Activated CD8-positive, alpha-beta memory T cell treated with anti-CD3 and anti-CD28 coated beads for 48 hours (primary cell): ENCODE data around the gene IGSF22.

Source experiments
- DNase-seq, 3 experiments: peaks; one replicate each; pipeline ENCODE4 v3.0.0-alpha.2; 2020; ENCODE audit warnings: low read depth in 2 of 3, low spot score in 2 of 3

The IGSF22 gene

DNA sequence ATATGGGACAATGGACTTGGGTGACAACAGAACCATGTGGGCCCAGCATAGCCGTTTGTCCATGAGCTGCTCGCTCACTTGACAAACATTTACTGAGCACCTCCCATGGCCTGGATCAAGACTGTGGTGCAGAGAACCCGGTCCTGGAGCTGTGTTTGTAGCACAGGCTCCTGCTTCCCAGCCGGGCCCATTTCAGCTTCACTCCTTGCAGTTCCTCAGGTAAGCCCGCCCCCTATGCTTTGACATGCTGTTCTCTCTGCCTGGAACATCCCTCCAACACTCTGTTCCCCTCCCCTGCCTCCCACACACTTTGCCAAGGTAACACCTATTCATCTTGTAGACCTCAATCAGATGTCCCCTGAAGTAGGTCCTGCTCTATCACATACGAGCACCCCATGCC, 19.3 kb upstream of the IGSF22 start:
- no peak for DNase-seq

GRCh38 chr11:18743900-18744514, 18.0 kb upstream of the IGSF22 start:
- no peak for DNase-seq

DNA sequence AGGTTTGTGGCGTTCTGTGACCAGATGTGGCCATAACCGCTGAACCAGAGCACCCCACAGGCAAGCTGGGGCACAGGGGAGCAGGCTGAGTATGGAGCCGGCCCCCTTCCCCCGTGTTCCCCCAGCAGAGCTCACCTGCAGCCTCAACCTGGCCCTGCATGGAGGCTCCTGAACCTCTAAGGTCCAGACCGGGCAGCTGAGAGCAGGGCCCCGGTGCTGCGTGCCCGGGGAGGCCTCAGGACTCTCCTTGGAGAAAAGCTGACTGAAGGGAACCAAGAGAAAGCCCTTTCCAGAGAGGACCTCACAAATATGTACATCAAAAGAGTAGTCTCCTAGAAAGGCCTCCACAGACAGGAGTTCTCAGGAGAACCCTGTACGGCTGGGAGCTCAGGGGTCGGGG, 17.4 kb upstream of the IGSF22 start:
- no peak for DNase-seq

DNA sequence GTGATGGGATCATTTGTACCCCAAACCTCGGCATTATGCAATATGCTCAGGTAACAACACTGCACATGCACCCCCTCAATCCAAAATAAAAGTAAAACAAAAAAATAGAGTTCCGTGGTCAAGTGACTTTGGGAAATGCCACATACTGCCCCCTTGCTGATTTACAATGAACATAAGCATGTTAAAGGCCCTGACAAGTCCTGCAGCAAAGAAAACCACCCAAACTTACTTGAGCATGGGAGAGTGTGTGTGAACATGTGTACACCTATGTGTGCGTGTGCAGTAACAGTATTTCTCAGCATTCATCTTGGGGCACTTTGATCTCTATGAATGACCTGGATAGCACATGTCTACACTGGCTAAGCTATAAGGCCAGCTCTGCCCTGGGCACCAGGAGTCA, 15.8 kb upstream of the IGSF22 start:
- DNase-seq: no peak

DNA sequence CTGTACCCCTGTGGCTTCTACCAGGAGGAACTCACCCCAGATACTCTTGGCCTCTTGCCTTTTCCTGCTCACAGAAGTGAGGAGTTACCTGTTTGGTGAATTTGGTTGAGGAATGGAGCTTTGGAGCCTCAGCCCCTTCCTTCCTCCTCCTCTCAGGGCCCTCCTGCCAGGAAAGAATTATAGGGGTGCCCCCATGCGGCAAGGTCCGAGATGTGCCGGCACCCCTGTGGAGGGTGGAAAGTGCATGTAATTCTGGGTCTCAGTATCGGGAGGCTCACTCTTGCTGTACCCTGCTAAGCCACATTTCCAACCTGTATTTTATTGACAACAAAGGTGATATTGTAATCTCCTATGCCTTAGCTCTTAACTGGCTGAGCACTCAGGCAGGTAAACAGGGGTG, 13.7 kb upstream of the IGSF22 start:
- DNase-seq: no peak

DNA sequence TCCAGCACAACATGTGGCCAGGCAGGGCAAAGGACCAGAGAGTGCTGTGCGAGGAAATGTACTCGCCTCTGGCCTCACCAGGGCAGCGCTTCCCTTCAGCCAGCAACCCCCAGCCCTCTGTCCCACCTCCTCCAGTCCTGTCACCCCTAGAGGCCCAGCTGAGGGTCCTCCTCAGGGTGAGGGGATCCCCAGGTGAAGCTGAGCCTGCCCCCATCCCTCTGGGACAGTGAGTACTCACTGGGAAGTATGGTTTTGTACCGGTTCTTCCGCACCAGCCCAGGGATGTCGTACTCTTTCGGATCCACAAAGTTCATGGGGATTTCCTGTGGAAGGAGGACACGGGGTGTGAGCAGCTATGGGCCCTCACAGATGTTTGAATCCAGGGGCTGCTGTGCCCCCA, 11.7 kb upstream of the IGSF22 start:
- DNase-seq: no peak

DNA sequence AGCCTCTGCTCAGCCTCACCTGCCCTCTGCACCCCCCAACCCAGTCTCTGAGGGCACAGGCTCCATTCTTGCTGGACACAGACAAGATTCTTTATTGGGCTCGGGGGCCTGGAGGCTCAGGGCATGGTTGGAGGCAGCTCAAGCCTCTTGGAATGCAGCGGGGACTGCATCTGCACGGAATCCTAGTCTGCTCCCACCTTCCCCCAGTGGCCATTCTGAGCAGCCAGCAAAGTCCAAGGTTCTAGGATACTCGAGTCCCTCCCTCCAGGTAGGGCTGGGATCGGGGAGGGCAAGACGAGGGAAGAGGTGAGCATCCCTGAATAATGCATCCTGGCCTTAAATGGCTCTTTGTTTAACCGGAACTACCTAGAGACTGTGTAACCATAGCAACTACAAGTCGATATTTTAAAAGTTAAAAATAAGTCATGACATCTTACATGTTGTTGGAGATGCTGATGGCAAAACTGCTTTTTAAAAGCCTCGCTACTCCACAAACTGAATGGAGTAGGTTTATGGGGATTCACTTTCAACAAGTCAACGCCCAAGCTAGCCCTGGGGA, 10.7 kb upstream of the IGSF22 start:
- no peak for DNase-seq

DNA sequence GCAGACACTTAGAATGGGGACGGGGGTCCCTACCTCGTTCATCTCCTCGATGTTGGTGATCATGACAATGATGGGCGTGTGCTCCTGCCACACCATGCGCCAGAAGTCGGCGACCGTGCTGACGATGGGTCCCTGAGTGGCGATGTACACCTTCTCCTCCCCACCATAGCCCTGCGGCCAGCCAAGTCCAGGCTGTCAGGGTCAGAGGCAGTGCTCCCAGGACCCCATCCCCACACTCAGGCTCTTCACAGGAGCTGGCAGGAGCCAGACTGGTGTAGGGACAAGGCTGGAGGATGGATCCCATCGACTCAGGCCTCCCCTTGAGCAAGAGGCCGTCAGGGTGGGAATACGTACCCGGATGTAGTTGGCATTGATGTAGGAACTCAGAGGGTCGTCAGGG, 7.2 kb upstream of the IGSF22 start:
- no peak for DNase-seq

DNA sequence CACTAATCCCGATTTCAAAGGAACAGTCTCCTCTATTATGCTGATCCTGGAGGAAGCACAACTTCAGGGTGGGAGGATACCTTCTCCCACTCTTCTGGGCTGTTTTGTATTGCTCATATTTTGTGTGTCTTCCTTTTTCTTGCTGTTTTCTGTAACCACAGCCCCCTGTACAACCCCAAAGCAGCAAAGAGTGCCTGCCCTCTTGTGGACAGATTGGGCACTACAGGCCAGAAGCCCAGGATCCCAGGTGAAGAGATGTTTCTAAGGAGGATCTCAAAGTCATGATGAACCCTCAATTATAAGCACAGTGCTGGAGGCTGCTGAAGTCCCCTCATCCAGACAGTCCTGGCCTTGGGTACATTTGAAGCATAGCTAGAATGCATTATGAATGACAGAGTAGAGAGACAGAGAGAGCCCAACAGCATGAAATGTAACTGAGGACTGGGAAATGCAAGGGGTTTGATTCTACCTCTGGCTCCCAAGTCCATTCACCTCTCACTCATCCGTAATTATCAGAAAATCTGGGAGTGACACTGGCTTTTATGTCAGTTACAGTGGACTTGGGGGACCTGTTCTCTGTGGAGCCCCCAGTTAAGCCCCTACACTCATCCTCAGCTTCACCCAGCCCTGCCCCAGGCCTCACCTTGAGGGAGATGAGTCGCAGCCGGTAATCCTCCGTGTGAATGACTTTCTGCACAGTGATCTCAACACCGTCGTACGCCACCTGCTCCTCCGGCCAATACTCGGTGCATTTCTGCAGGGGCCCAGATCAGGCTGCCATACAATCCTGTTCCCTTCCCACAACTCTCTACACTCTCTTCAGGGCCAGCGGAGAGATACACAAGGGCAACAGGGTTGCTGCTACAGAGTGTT, 6.2 kb upstream of the IGSF22 start:
- peak; percentile 31 to 58 (median 51) for DNase-seq

- DNase-seq: no peak
These were observed 5.5 kb upstream of the IGSF22 start for GRCh38 chr11:18731441-18731840.

GRCh38 chr11:18730020-18730419, 4.0 kb upstream of the IGSF22 start:
- no peak for DNase-seq

DNA sequence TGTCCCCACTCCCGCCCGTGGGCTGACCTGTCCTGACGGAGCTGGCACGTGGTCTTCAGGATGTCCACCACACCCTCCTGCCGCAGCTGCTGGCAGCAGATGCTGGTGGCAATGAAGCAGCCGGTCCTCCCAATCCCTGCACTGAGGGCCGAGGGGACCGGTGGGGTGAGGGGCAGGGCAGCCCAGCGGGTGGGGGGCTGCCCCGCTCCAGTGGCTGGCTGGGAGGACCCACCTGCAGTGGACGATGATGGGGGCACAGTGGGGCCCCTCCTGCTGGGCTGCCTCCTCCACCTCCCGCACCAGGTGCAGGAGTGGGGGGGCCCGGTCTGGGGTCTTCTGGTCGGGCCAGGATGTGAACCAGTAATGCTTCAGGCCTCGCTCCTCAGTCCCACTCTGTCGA, 3.4 kb upstream of the IGSF22 start:
- no peak for DNase-seq

DNA sequence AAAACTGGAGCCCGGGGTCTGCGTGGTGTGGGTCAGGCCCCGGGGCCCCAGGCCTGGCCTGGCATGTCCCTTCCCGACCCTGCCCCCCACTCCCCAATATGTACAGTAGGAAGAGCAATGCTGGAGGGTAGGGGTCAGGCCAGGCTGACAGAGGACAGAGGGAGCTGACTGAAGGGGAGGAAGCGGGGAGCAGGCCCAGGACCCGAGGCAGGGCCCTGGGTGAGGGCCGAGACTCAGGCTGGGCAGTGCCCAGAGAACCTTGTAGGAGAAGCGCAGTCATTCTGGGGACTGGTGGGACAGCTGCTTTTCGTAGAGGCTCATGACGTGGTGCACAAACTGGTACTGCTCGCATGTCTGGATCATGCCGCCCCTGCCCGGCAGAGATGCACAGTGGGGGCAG, 2.7 kb upstream of the IGSF22 start:
- no peak for DNase-seq

- peak in 1 of 3 experiments; percentile 17 for DNase-seq
These were observed 1.7 kb upstream of the IGSF22 start for GRCh38 chr11:18727479-18728236.

- no peak for DNase-seq
These were observed 2.0 kb downstream of the IGSF22 start for GRCh38 chr11:18723991-18724390.

DNA sequence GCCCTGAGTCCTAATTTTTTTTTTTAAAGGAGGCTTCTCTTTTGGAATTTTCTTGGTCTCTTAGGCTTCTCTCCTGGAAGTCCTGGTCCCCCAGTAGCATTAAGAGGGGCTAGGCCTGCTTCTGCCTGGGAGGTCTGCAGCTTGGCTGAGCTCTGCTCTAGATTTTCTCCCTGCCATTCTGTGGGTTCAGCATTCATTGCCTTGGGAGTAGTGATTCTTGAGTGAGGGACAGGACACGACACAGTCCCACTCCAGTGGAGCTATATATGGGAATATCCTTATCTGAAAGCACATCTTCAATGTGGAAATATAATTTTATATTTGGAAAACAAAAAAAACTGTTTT, 3.7 kb downstream of the IGSF22 start:
- DNase-seq: no peak

GRCh38 chr11:18721561-18722292, 4.3 kb downstream of the IGSF22 start:
- DNase-seq: peak in 1 of 3 experiments; percentile 37

DNA sequence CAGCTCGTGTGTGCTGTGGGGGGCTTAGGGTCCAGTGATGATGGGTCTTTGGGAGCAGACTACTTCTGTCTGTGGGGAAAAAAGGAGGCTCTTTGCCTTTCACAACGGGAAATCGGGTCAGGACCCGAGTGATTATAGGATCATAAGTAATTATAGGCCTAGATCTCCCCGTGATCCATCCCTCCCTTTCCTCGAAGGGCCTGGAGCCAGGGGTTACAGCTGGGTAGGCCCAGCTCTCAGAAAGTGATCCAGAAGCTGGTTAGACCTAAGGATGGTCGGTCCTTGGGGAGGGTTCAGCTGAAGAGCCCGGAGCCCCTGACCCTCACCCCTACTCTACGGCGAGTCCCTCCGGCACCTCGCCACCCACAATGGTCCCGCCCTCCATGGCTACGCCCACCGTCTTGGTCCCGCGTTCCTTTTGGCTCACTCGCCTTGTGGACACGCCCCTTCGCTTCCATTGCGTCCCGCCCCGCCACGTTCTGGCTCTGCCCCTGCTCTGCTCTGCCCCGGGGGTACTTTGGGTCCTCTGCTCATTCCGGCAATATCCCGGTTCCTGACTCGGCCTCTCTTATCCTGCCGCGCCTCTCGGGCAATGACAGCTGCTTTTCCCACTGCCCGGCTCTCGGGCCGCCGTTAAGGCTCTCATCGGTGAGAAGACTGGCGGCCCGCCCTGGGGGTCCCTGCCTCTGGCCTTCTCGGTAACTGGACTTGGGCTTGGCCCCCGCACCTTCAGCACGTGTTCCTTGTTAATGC, 5.0 kb downstream of the IGSF22 start:
- peak; percentile 44 to 68 (median 47) for DNase-seq

- DNase-seq: no peak
These were observed 5.7 kb downstream of the IGSF22 start for GRCh38 chr11:18720091-18720807.

DNA sequence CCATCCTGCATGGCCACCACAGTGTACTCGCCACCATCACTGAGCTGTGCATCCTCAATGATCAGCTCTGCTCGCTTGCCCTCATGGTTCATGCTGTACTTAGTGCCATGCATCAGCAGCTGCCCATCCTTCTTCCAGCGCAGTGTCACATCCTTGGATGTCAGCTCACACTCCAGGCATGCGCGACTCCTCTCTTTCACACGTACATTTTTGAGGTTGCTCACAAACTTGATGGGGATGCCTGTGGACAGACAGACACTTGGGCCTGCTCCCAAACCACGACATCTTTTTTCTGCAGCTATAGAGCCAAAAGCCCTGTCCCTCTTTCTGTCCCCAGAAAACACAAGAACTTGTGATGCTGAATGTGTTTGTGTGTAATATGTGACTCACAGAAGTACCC, 10.5 kb downstream of the IGSF22 start:
- no peak for DNase-seq
